Putamen (tissue), 1 donor: Measurements from ENCODE around the gene ST3GAL4.

Experiments
- DNase-seq: peaks from one replicate; pipeline ENCODE4 v3.0.0-alpha.2; 2016; ENCODE audit warnings: low spot score

ST3GAL4 gene

GRCh38 chr11:126407682-126408288 is 52.3 kb downstream of the ST3GAL4 start:
- no peak for DNase-seq

DNA sequence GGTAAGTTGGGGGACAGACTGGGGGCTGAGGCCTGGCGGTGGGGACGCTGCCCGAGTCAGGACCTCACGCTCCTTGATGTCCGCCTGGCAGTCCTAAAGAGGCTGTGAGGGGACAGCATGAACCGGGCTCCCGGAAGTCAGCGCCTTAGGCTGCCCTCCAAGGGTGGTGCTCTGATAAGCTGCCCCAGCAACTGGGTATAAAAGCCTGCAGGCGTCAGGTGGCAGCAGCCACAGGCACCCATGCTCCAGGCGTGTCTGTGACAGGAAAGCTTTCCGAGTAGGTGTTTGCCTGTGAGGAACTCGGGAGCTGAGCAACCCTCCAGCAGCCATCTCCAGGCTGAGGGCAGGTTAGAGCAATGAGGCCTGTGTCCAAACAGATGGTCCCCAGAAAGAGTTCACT is 53.0 kb downstream of the ST3GAL4 start:
- DNase-seq: no peak

DNA sequence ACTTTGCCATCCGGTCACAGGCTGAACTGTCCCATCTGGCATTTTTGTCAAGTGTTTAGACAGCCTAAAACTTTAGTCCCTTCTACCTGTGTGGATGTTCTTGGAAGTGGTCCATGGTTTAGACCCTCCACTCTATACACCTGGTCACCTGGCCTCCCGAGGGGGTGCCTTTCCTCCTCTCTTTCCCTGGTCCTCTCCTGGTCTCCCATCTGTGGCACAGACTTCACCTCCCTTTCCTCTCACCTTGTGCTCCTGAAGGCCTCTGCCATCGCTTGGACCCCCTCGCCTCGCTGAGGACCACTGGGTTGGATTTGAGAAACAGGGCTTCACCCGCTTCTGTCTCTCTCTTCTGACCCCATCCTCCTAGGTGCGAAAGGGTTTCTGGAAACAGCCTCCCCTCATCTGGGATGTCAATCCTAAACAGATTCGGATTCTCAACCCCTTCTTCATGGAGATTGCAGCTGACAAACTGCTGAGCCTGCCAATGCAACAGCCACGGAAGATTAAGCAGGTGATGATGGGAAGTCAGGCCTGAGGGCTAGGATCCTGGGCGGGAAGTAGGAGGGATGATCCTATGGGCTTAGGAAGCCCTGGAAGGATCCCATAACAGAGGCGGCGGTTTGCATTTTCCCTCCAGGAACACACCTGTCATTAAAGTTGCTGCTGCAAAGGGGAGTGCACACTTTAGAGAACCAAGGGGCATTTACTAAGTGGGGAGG is 53.6 kb downstream of the ST3GAL4 start:
- DNase-seq: no peak

- DNase-seq: no peak
Observed at GRCh38 chr11:126409620-126409985, 54.1 kb downstream of the ST3GAL4 start.

DNA sequence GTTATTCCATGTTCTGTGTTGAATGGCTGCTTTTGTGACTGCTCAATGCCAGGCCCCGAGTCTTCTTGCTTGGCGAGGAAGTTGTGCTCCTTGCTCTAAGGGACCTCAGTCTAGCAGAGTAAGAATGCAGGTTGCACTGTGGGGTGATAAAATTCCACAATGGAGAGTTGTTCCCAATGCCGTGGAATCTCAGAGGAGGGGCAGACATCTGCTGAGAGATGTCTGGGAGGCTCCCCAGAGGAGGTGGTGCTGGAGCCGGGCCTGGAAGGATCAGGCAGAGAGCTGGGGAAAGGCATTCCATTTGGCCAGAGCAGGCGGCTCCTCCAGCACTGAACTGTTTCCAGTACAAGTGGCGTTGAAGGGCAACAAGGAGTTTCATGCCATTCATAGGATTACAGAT is 55.2 kb downstream of the ST3GAL4 start:
- no peak for DNase-seq

GRCh38 chr11:126411971-126412381 is 56.5 kb downstream of the ST3GAL4 start:
- no peak for DNase-seq

- DNase-seq: no peak
Observed at GRCh38 chr11:126413426-126413825, 57.9 kb downstream of the ST3GAL4 start.

GRCh38 chr11:126413843-126414405 is 58.4 kb downstream of the ST3GAL4 start:
- no peak for DNase-seq

- no peak for DNase-seq
Observed at GRCh38 chr11:126414615-126415014, 59.1 kb downstream of the ST3GAL4 start.

DNA sequence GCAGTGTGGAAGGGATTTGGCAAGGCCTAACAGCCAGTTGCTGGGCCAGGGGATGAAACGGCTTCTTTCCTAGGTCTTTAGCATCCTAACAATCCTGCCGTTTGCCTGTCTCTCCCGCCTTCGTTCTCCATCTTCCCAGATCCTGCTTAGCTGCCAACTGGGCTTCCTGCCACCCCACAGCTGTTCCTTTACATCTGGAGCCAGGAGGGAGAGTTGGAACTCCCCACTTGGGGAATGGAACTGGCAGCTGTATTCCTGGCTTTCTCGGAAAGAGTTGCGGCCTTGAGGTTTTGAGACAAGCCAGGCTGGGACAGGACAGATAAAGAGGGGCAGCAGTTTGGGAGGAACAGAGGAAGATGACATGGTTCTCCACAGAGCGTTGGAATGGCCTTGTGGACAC is 59.6 kb downstream of the ST3GAL4 start:
- DNase-seq: peak; percentile 84

DNA sequence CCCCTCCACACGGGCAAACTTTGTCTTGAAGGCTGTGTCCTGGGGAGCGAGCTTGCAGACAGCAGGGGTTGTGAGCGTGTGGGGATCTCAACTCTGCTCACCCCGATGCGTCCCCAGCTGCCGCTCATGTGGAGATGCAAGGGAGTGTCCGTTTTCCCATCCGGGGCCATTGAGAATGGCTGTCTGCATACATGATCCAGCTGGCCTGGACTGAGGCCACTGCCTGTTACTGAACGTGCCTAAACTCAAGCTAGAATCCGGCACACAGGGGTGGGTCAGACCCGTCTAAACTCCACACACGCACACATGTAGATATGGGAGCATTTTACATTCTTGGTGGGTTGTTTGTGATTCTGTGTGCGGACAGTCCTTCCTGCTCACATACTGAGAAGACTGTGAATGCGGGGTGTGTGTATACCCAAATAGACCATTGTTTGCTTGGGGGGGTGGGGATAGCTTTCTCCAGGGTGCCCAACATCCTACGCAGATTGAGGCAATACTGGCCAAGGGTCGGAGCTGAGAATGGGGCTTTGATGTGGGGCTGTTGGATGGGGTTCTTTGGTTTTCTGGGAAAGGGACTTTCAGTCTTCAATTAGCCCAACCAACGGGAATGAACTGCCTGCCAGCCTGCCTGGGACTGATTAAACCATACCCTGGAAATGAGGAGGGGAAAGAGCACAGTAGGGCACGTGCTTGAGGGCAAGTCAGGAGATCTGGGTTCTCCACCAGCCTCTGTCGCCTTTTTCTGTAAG is 60.4 kb downstream of the ST3GAL4 start:
- peak; percentile 68 for DNase-seq

DNA sequence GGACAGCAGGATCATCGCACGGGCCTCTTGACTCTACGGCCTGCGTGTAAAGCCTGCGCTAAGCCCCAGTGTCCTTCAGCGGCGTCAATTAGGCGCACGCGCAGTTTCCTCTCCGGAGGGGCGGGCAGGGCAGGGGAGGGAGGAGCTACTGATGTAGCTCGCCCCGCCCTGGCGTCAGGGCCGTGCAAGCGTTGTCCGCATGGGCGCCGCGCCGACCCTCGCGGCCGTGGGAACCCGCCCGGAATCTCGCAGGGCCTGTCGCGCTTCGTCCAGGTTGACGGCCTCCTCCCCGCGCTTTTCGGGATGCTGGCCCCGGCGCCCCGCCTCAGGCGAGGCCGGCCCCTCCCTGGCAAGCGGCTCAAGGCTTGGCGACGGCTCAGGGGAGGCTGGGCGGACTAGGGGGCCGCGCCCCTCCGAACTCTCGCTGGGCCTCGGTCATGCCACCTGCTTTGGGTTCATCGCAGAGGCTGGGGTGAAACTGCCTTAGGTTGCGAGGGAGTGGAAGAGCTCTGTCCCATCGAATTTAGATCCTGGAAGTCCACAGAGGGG is 61.1 kb downstream of the ST3GAL4 start:
- DNase-seq: peak; percentile 89

GRCh38 chr11:126417091-126417862 is 61.8 kb downstream of the ST3GAL4 start:
- DNase-seq: no peak

DNA sequence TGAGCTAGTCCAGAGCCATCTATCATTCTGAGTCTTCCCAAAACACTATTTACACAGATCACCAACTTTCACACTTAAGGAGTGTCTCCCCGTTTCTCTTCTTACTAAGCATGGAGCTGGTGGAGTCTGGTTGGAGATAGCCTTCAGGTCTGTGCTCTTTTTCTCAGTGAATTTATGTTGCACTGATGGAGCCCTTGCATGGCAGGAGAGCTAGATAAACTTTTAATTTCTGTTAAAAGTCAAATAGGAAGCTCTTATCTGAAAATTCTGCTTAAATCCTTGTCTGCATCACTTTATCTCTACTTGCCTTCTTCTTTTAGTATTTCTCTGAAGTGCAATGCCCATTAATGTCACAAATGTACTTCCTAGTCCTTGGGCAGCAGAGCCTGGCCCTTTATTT is 63.4 kb downstream of the ST3GAL4 start:
- DNase-seq: no peak

DNA sequence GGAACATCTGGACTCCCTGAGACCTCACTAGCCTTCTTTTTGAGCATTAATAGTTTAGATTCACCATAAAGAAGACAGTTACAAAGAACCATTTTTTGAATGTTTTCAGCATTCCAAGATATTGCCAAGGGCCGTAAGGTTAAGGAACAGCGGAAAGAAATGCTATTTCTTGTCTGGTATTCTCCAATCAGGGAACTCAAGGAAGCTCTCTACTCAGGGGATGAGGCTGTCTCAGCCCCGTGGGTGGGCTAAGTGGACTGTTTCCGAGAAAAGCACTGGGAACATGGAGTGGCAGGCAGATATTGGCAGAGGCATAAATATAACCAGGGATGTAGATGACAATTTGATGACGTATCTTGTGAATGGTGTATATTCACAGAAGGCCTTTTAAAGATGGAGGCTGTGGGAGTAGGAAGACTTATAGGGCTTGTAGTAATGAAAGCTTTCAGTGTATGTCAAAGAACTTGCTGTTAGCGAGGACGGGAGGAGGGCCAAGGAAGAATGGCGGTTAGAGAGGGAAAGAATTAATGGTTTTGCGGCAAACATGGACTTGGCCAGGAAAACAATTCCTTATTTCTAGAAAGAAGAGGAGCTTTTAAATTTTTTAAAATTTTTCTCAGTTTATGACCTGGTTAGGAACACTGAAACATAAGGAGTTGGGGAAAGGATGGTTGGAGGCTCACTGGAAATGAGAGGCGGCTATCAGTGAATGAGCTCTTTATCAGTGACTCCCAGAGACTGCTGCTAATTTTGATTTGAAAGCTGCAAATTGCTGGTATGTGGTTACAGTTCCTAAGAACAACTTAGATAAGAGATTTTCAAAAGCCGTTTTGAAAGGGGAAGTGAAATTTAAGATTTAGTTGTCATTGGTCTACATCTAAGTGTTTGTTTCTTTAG is 64.6 kb downstream of the ST3GAL4 start:
- no peak for DNase-seq

DNA sequence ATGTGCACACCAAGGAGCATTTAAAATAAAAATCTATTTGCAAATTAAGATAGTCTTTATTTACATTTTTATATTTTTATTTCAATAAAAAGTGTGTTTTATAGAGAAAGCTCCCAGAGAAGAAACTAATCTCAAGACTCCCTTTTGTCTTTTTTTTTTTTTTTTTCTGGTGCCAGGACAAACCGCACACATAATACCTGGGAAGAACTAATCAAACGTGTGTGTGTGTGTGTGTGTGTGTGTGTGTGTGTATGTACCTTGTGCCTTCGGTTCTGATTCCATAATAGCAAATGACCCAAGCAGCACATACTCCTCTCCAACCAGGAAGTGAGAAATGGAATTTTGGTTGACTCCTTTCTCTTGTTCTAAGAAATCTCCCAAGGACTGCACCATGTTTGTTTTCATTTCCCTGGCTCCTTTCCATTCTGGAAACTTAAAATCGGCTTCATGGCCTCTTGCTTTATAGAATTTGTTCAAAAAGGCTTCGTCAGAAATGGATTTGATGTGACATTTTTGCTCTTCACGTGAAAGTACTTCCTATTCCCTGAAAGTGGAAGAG is 65.3 kb downstream of the ST3GAL4 start:
- DNase-seq: no peak

DNA sequence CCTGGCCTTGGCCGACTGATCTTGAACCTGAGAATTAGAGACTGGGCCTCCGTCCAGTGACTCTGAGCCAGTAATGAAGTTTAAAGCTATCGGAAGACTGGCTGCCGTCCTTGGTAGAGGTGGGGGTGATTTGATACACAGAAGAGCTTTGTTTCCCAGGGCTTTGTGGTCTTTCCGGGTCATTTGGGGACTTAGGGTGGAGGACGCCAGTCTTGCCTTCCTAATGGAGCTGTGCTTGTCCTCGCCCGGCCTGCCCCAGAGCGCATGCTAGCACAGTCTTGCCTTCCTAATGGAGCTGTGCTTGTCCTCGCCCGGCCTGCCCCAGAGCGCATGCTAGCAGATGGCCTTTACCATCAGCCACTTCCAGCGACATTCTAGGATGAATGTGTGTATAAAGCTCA is 65.8 kb downstream of the ST3GAL4 start:
- peak; percentile 56 for DNase-seq

DNA sequence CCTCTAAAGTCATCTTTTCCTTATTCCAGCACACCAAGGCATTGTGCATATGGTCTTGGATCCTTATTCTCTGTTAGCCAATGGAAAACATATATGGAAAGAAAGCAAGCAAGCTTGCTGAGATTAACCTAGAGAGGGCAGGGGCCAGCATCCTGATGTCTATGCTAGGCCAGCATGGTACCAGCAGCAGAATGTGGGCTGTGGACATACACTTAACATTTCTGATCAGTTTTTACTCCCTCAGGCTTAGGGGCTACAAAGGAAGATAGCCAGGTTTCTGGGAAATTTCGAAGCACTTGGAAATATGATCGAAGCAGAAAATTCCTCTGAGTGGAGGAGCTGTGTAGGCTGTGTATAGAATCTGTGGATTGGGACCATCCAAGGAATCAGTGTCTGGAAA is 67.0 kb downstream of the ST3GAL4 start:
- DNase-seq: no peak

DNA sequence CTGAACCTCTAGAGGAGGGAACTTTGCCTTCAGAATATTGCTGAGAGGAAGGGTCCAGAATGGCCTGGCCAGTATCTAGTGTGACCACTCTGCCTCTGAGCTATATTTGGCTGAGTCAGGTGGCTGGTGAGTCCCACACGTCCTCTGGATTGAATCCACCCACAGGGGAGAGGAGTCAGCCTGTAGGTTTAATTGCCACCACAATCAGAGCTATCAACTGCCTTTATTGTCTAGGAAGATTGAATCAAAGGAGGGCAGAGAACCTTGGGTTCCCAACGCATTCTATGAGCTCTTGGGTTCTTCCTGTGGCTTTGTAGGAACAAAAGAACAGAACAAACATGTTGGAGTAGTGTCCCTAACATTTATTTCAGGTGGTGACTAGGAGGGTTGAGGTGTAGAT is 67.7 kb downstream of the ST3GAL4 start:
- DNase-seq: no peak

- DNase-seq: no peak
Observed at GRCh38 chr11:126423743-126424142, 68.3 kb downstream of the ST3GAL4 start.
